Spleen (tissue), 11 donors: ENCODE measurements around the gene ACSF2. TPM values are rescaled to one million over a fixed set of nuclear protein-coding genes. Genes with fewer than 3 reads are reported as not detected.

Experiments used
- DNase-seq: peaks from one replicate; pipeline ENCODE4 v3.0.0-alpha.2; 2020
- H3K27ac ChIP-seq, 8 donors: fragments of 200-600 bp; sonication (generic) in 7 of 8; 1 replicate in 4 of 8; 2 replicates in 4 of 8; pipeline versions ENCODE4 v1.5.0 to v1.8.0; 2016 to 2021; ENCODE audit warnings: inconsistent platforms in 4 of 8, mild to moderate bottlenecking in 4 of 8, moderate library complexity in 1 of 8
- H3K27me3 ChIP-seq, 7 donors: fragments of 200-600 bp; sonication (generic) in 6 of 7; replicated peaks in 1 of 7; 1 replicate in 4 of 7; 2 replicates in 3 of 7; pipeline versions ENCODE4 v1.5.0 to v1.8.0; 2016 to 2021; ENCODE audit warnings: inconsistent platforms in 3 of 7, mild to moderate bottlenecking in 1 of 7
- H3K36me3 ChIP-seq, 6 donors: fragments of 200-600 bp; sonication (generic) in 5 of 6; 1 replicate in 4 of 6; 2 replicates in 2 of 6; pipeline versions ENCODE4 v1.5.0 to v1.8.0; 2016 to 2021; ENCODE audit warnings: inconsistent platforms in 2 of 6
- H3K4me1 ChIP-seq, 6 donors: fragments of 200-600 bp; sonication (generic) in 5 of 6; 1 replicate in 3 of 6; 2 replicates in 3 of 6; pipeline versions ENCODE4 v1.5.0 to v1.8.0; 2016 to 2021; ENCODE audit warnings: inconsistent platforms in 3 of 6
- H3K4me3 ChIP-seq, 8 donors: fragments of 200-600 bp; sonication (generic) in 7 of 8; 1 replicate in 4 of 8; 2 replicates in 4 of 8; pipeline versions ENCODE4 v1.5.0 to v1.8.0; 2016 to 2021; ENCODE audit warnings: inconsistent platforms in 4 of 8, mild to moderate bottlenecking in 4 of 8, moderate library complexity in 2 of 8
- H3K9me3 ChIP-seq, 8 donors: fragments of 200-600 bp; sonication (generic) in 7 of 8; 1 replicate in 4 of 8; 2 replicates in 4 of 8; pipeline versions ENCODE4 v1.5.0 to v1.8.0; 2016 to 2021; ENCODE audit warnings: inconsistent platforms in 4 of 8
- POLR2A ChIP-seq, 3 donors: fragments of 450-650 bp; IDR thresholded peaks; one replicate each; pipeline ENCODE4 v1.5.1; 2017; ENCODE audit warnings: antibody characterized with exemption in 3 of 3, mild to moderate bottlenecking in 1 of 3
- POLR2AphosphoS5 ChIP-seq, 3 donors: sonication (generic); formaldehyde crosslinking; IDR thresholded peaks; one replicate each; pipeline ENCODE4 v1.5.1; 2017; ENCODE audit warnings: antibody characterized with exemption in 3 of 3
- WGBS, 5 donors: extraction: QIAGEN DNeasy Blood & Tissue Kit in 3 of 5; methylation state at CpG; one replicate each; pipeline versions ENCODE4 v1.1.5 to v1.1.7; 2013 to 2018; 5-methylcytosine and 5-hydroxymethylcytosine counted together
- intact Hi-C: fragments of 100-400 bp; cut with DNase I; formaldehyde crosslinking; loops from one replicate; pipeline ENCODE4 v1.15.0; 2023; ENCODE audit warnings: low total_unique reads
- polyA plus RNA-seq, 3 donors: library from polyadenylated mRNA; stranded (reverse); fragments of 200-250 nt; gene quantifications; one replicate each; pipeline ENCODE4 v1.2.1, GENCODE V29; 2013
- total RNA-seq, 7 donors: library from RNA; depleted of rRNA in 3 of 7; stranded (reverse); fragments of >200 nt in 3 of 7; fragmentation: NEBNext Ultra II Directional in 4 of 7; extraction: Animal tissue kit (Norgen Biotek cat#: 25700) in 4 of 7; gene quantifications; one replicate each; pipeline versions ENCODE4 v1.1.0 to v1.2.1, GENCODE V29; 2016 to 2021
- TF ChIP-seq, protein P1 (sequence below), 11 experiments: fragments of 200-600 bp in 7 of 11; fragments of 450-650 bp in 4 of 11; sonication (generic) in 4 of 11; IDR thresholded peaks in 8 of 11; conservative IDR thresholded peaks in 3 of 11; 1 replicate in 7 of 11; 2 replicates in 4 of 11; pipeline versions ENCODE4 v1.4.0 to v1.8.0; 2016 to 2021; ENCODE audit warnings: antibody characterized with exemption in 11 of 11, inconsistent platforms in 4 of 11, mild to moderate bottlenecking in 1 of 11
- donor health status: healthy with polysubstance abuse.
- donor health status: DM: no; HTN: no; CAD: no; lungs with moderate emphysema.
- donor health status: DM: no; HTN: no; CAD: no.
- donor health status: Bipolar disorder and iron deficiency.
- donor health status: healthy.
- donor health status: DM: no; HTN: no; CAD: no.
- donor health status: DM: yes; HTN: yes; CAD: no.

The ACSF2 gene
- total and polyA plus RNA-seq, 10 donors = 21.7 to 50.0 (median 39.1) TPM

DNA sequence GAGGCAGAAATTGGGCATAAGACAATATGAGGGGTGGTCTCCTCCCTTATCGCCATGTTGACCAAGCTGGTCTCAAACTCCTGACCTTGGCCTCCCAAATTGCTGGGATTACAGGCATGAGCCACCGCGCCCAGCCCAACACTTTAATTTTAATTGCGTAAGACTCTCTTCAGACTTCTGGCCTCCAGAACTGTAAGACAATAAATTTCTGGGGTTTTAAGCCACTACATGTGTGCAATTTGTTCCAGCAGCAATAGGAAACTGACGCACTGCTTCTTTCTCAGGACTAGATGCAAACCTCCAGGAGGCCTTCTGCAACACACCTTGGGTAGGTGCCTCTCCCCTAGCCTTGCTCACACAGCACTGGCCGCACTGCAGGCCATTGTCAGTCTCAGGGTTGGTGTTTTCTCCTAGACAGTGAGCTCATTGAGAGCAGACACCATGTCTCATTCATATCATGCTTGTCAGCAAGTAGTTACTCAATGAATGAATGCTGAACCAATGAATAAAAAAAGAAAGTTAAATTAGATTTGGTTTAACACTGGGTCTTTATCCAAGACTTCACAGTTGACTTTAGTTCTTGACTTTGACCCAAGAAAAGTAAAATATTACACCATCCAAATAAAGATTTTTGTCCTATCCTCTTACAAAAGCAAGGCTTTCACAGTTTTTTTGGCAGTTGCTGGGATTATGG lies 5.5 kb upstream of the ACSF2 start:
- intact Hi-C loops = no loop called here
- peaks cover 0 to 8% (median 0%) of the 10 kb centered on the region in 8 donors for H3K9me3 ChIP-seq
- WGBS, 5 donors = 85 to 95% (median 89%) methylated on average over 6 of the region's 6 CpGs
- TF ChIP-seq, protein P1, sequence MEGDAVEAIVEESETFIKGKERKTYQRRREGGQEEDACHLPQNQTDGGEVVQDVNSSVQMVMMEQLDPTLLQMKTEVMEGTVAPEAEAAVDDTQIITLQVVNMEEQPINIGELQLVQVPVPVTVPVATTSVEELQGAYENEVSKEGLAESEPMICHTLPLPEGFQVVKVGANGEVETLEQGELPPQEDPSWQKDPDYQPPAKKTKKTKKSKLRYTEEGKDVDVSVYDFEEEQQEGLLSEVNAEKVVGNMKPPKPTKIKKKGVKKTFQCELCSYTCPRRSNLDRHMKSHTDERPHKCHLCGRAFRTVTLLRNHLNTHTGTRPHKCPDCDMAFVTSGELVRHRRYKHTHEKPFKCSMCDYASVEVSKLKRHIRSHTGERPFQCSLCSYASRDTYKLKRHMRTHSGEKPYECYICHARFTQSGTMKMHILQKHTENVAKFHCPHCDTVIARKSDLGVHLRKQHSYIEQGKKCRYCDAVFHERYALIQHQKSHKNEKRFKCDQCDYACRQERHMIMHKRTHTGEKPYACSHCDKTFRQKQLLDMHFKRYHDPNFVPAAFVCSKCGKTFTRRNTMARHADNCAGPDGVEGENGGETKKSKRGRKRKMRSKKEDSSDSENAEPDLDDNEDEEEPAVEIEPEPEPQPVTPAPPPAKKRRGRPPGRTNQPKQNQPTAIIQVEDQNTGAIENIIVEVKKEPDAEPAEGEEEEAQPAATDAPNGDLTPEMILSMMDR (IDR thresholded peaks at IDR 0.05 in 8 of 11, conservative IDR thresholded peaks at IDR 0.05 in 3 of 11) = no peak
- TF ChIP-seq POLR2AphosphoS5 (IDR thresholded peaks at IDR 0.05) (no peak), POLR2A (IDR thresholded peaks at IDR 0.05) (no peak)
- H3K27ac ChIP-seq = peak overlapping the region; percentile 66 to 89 (median 83)
- H3K4me3 ChIP-seq = peak overlapping the region in 1 of 8 donors; percentile 48
- DNase-seq = no peak
- H3K4me1 ChIP-seq = peaks cover 10 to 49% (median 34%) of the 10 kb centered on the region in 6 donors
- no peaks in the 10 kb centered on the region for H3K27me3 ChIP-seq
- no peaks in the 10 kb centered on the region for H3K36me3 ChIP-seq

DNA sequence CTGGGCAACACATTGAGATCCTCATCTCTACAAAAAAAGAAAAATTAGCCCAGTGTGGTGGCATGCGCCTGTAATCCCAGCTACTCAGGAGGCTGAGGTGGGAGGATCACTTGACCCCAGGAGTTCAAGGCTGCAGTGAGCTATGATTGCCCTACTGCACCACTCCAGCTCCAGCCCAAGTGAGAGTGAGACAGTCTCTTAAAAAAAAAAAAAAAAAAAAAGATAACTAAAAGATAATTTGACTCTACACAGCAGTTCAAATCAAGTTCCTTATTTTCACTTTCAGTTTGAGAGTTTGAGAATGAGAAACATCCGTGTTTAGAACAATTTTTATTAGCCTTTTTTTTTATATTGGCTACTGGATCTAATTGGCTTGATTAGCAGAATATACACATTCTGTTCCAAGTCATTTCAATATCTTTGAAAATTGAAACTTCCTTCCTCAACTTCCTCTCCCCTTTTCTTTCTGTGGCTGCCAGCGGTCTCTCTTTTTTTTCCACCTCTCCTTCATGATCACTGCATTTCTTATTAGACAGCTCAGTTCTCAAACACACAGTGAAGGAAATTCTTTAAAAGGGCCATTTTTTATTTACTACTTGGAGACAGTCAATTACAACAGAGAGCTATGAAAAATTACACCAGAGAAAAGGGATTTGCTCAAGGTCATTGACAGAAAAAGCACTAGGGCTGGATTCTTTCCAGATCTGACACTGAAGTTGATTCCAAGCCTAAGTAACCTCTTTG lies 4.5 kb upstream of the ACSF2 start:
- DNase-seq = no peak
- Histone ChIP-seq H3K27ac (peak overlapping the region; percentile 66 to 89 (median 83)), H3K36me3 (no peaks in the 10 kb centered on the region), H3K9me3 (peaks cover 0 to 8% (median 0%) of the 10 kb centered on the region in 8 donors), H3K4me1 (peaks cover 11 to 56% (median 39%) of the 10 kb centered on the region in 6 donors), H3K4me3 (peak overlapping the region in 5 of 8 donors; percentile 1 to 48 (median 10)), H3K27me3 (no peaks in the 10 kb centered on the region)
- TF ChIP-seq, protein P1 (IDR thresholded peaks at IDR 0.05 in 8 of 11, conservative IDR thresholded peaks at IDR 0.05 in 3 of 11) = no peak
- TF ChIP-seq POLR2A (IDR thresholded peaks at IDR 0.05) = no peak
- no peak for TF ChIP-seq POLR2AphosphoS5 (IDR thresholded peaks at IDR 0.05)
- intact Hi-C loops = no loop called here
- 20 to 27% (median 24%) methylated on average over 3 of the region's 3 CpGs for whole genome bisulfite sequencing, 5 donors

GRCh38 chr17:50422738-50423137 lies 3.3 kb upstream of the ACSF2 start:
- intact Hi-C loops = no loop called here
- peaks cover 23 to 69% (median 51%) of the 10 kb centered on the region in 6 donors for H3K4me1 ChIP-seq
- TF ChIP-seq POLR2AphosphoS5 (IDR thresholded peaks at IDR 0.05) = no peak
- no peak for TF ChIP-seq POLR2A (IDR thresholded peaks at IDR 0.05)
- TF ChIP-seq, protein P1 (IDR thresholded peaks at IDR 0.05 in 8 of 11, conservative IDR thresholded peaks at IDR 0.05 in 3 of 11) = no peak
- no peak for DNase-seq
- peak overlapping the region in 4 of 8 donors; percentile 82 to 87 (median 86) for H3K27ac ChIP-seq
- no peaks in the 10 kb centered on the region for H3K27me3 ChIP-seq
- H3K36me3 ChIP-seq = no peaks in the 10 kb centered on the region
- H3K4me3 ChIP-seq = no peak overlapping the region
- H3K9me3 ChIP-seq = peaks cover 0 to 8% (median 0%) of the 10 kb centered on the region in 8 donors
- 93 to 99% (median 98%) methylated on average over 2 of the region's 2 CpGs for WGBS, 5 donors
